Globus pallidus (tissue), 1 donor: ENCODE measurements around the gene MELK.
A peak's percentile ranks its signal among the peaks of the same experiment; 100 is the strongest.

Experiments
- DNase-seq: peaks from one replicate; pipeline ENCODE4 v3.0.0-alpha.2; 2015; ENCODE audit warnings: low spot score

MELK gene

GRCh38 chr9:36584620-36585460 lies 12.1 kb downstream of the MELK start:
- DNase-seq = no peak

DNA sequence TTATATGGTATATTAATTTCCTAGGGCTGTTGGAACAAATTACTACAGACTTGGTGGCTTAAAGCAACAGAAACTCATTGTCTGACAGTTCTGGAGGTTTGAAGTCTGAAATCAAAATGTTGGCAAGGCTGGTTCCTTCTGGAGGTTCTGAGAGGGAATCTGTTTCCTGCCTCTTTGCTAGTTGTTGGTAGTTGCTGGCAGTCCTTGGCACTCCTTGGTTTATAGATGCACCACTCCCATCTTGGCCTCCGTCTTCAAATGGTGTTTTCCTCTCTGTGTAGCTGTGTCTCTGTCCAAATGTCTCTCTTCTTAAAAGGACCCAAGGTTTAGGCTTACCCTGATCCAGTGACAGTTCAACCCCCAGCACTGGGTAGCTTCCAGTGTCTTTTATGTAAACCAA lies 17.5 kb downstream of the MELK start:
- DNase-seq = no peak

DNA sequence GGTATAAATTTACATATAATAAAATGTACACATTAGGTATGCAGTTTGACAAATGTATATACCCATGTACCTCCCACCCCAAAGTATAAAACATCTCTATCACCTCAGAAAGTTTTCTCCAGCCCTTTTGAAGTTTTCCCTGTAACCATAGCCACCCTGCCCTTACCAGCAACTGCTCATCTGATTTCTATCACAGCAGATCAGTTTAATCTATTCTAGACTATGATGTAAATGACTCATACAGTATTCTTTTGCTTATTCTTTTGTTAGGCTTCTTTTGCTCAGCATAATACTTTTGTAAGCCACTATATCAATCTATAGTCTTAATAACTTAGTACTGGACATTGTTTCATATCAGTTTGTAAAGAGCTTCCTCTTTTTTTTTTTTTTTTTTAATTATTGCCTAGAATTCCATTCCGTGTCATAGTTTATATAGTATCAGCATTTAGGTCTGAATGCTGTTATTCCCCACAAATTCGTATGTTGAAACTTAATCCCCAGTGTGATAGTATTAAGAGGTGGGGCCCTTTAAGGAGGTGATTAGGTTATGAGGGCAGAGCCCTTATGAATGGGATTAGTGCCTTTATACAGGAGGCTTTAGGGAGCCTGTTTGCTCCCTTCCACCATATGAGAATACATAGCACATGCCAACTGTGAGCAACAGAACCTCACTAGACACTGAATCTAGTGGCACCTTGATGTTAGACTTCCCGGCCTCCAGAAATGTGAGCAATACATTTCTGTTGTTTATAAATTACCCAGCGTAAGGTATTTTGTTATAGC lies 20.3 kb downstream of the MELK start:
- no peak for DNase-seq

DNA sequence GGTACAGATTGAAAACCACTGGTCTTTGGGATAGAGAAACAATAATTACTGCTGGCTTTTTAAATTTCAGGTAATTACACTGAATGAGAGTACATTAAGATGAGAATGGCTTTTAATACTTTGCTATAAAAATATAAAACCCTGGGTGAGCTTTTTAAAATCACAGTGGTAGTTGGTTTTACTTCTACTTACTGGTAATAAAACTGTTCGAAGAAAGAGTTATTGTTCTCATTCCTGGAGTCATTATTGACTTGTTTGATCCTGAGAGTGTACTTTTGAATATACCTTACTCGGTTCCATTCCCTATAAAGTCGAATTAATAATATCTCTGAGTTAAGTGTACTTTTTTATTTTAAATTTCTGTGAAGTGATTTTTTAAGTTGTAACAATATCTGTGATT lies 21.5 kb downstream of the MELK start:
- no peak for DNase-seq

GRCh38 chr9:36597412-36598178 lies 24.9 kb downstream of the MELK start:
- no peak for DNase-seq

DNA sequence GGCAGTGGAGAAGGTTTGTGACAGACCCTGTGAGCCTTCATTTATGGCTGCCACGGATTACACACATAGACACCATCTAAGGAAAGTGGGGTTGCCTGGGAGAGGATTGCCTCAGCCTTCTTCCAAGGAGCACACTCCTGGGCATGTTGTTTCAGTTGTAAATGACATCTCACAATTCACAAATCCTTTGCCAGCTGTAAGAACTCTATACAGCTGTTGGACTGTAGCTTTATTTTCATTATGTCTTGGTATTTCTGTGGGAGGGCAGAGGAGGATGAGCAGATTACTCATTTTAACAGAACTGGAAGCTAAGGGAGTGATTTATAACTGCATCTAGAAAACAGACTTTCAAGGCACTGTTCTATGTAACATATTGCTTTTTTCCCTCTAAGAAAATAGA lies 25.6 kb downstream of the MELK start:
- no peak for DNase-seq

- no peak for DNase-seq
Measured at GRCh38 chr9:36603006-36603405, 30.3 kb downstream of the MELK start.

DNA sequence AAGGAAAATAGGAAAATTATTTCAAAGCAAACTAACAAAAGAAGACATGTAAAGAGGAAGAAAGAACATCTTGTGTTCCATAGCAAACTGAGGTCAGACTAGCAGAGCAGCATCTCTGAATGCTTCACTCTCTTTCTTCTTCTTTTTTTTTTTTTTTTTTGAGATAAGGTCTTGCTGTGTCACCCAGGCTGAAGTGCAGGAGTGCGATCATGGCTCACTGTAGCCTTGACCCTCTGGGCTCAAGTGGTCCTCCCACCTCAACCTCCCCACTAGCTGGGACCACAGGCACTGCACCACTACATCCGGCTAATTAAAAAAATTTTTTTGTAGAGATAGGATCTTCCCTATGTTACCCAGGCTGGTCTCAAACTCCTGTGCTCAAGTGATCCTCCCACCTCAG lies 36.6 kb downstream of the MELK start:
- no peak for DNase-seq

DNA sequence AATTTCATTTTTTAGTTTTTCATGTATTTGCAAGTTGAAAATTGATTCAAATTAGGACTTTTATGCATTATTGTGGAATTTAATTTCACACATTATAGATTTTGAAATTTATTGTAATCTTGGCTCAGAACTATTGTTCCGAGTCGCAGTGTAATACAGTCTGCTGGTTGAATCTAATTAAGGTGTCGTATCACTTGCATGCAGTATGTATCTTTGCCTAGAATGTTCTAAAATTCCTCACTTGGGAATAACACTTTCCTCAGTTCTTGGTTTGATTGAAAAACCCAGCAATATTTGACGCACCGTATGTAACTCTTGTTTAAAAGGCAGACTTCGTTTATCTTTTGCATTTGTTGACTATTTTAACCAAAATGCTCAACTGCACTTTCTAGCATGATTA lies 49.4 kb downstream of the MELK start:
- no peak for DNase-seq

- DNase-seq = no peak
Measured at GRCh38 chr9:36623280-36623679, 50.6 kb downstream of the MELK start.

GRCh38 chr9:36625006-36625615 lies 52.4 kb downstream of the MELK start:
- peak; percentile 70 for DNase-seq

- peak; percentile 17 for DNase-seq
Measured at GRCh38 chr9:36632892-36633291, 60.2 kb downstream of the MELK start.

DNA sequence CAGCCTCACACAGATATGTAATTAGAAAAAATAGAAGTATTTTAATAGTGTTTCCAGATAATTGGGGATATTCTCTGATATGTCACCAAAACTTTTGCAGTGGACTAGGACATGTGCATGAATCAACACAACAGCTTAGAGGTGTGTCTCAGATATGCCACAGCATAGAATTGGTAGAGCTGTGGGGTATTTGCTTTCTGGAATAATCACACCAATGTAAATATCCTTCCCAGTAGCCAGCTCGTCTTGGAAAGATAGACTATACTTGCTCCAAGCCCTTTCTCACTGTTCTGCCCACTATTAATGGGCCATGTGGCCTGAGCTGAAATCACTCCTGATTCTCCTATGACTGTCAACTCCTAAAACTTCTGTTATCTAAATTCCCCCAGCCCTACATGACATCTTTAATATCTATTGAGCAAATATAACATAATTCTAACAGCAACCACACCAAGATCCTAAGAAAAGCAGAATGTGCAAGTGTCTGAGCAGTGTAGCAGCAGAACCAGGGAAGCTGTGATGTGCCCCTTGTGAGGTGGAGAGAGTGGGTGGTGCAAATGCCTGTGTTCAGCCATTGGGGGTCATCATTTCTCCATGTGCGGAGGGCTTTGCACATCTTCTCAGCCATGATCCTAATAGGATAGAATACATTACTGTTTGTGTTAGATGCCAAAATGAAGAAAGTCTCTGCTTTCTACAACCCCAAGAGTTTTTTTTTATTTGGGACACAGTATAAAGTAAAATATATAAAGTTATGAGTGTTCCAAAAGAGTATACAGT lies 65.0 kb downstream of the MELK start:
- DNase-seq = no peak

DNA sequence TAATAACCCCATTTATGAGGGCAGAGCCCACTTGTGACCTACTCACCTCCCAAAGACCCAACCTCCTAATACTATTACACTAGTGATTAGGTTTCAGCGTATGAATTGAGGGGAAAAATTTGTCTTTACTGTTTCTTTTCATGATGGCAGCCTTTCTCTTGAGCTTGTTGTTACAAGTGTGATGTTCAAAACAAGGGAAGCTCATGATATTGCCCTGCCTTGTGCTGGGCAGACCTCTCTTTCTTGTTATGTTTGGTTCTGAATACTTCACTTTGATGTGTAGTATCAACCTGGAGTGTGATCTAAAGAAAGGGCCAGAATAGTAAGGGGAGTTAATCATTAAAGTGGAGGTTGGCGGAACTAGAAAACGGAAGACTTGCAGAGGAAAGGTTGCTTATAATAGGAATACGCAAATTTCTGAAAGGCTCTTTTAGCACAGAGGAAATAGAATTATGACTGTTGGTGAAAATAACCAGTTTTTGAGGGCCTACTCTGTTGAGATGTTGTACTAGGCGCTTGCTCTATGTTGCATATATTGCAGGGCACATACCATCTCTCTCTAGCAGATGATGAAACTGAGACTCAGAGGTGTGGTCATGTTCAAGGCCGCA lies 68.2 kb downstream of the MELK start:
- DNase-seq = no peak

DNA sequence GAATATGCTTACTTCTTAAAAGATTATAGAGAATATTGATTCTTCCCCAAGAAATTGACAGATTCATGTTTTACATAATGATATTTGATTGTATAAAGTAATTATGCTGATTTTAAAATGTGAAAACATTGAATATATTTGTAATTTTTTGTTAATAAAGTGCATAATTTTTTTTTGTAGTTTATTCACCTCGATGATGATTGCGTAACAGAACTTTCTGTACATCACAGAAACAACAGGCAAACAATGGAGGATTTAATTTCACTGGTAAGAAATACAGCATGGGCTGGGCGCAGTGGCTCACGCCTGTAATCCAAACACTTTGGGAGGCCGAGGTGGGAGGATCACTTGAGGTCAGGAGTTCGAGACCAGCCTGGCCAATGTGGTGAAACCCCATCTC lies 70.1 kb downstream of the MELK start:
- no peak for DNase-seq

DNA sequence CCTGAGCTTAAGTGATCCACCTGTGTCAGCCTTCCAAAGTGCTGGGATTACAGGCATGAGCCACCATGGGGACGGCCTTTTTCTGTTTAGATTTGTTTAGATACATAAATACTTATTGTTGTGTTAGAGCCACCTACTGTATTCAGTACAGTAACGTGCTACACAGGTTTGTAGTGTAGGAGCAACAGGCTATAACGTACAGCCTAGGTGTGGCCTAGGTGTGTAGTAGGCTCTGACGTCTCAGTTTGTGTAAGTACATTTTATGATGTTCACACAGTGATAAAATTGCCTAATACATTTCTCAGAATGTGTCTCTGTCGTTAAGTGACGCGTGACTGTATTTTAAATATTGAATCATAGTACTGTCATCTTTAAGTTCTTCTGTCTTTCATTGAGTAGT lies 84.1 kb downstream of the MELK start:
- no peak for DNase-seq

GRCh38 chr9:36659500-36659899 lies 86.8 kb downstream of the MELK start:
- DNase-seq = no peak

DNA sequence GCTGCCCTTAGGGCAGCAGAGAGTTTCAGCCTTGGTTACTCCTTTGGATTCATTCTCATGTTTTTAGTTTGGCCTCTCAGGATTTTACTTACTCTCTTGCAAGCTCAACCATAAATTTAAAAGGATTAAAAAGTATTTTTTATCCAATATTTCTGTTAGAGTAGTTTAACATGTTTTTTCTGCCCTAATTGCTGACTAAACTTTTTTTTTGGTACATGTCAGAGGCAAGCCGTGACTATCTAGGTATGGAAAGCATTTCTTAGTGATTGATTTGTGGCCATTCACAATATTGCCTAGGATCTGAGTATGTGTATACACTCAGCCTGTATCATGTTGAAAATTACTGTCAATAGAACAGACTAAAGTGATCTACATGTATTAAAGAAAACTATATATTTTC lies 92.1 kb downstream of the MELK start:
- DNase-seq = no peak

GRCh38 chr9:36665387-36665786 lies 92.7 kb downstream of the MELK start:
- DNase-seq = no peak

- DNase-seq = no peak
Measured at GRCh38 chr9:36665921-36666431, 93.3 kb downstream of the MELK start.

GRCh38 chr9:36671561-36671960 lies 98.9 kb downstream of the MELK start:
- no peak for DNase-seq
